DMS153 (cell line): ENCODE data around the gene EXPH5.

Source experiments
- DNase-seq: peaks from one replicate; lab custom pipeline; 2025; lab: John Stamatoyannopoulos, UW

The EXPH5 gene

DNA sequence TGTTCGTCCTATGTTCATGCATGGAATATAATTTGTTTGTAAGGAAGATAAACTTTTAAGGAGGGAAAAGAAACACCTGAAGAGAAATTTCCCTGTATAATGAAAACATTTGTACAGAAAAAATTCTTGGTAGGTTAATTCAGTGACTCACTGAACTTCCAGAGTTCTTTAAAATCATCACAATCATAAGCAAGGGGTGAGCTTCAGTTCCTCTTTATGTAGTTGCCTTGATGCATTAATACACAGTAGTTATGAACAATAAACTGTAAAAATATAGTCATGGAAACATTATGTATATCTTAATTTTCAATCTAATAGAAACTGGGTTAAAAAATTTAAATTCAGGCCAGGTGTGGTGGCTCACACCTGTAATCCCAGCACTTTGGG, 125.1 kb downstream of the EXPH5 start:
- no peak for DNase-seq

DNA sequence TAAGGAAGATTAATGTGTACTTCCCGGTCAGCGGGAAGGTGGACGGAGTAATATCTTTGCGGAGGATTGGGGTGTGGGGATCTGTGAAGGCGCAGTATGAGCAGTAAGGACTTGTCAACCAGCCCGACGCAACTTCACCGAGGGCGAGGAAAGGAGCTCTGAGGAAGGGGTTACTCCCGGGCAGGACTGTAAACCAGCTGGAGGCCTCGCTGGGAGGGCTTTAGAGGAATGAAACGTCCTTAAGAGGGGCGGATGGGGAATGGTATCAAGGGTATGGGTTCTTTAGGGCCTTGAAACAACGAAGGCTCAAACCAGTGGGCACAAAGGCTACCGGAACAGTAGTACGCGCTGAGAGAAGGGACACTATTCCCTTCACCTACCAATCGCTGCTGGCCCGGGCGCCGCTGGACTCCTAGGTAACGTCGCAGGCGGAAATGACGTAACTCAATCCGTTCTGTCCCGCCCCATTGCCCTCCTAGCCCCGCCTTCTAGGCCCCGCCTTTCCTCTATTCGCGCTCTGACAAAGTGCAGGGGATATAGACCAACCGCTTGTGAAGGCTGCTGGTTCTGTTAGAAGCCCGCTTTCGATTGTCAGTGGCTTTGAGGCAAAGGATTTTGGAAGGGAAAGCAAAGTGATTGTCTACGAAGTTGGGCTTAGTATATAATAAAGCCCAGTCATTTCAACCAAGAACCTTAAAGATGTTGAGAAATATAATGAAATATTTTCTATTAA, 126.3 kb downstream of the EXPH5 start, which contains the start of gene C11orf65:
TSS of gene C11orf65 (minus strand) at position 439 of the 733 bp plus-strand sequence. CDS start 5,970 bp downstream, outside the sequence.
- peak; percentile 97 for DNase-seq

DNA sequence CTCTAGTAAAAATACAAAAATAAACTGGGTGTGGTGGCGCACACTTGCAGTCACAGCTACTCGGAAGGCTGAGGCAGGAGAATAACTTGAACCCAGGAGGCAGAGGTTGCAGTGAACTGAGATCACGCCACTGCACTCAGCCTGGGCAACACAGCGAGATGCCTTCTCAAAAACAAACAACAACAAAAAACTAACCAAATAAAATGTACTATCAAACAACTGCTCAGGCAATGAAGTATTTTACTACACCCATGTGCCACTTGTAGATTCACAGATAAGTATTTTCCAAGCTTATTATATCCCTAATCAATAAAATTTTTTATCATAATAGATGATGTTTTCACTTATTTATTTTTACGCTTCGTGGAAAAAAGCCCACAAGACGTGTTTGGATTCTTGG, 127.2 kb downstream of the EXPH5 start:
- DNase-seq, result no peak
